Measurements from ENCODE around the gene MAGEB17. TPM values are rescaled to one million over a fixed set of nuclear protein-coding genes. Genes with fewer than 3 reads are reported as not detected.

The MAGEB17 gene
- total RNA-seq, 1 donor from 2014 or later: not detected

GRCh38 chrX:16162391-16162790 is 4.9 kb upstream of the MAGEB17 start:
- no peaks in the 10 kb centered on the region for H3K36me3 ChIP-seq (ENCODE audit: control insufficient read depth, insufficient read depth, low read length)
- H3K4me3 ChIP-seq (ENCODE audit: low read depth, low read length): no peak overlapping the region
- FAIRE-seq: no peak
- no peaks in the 10 kb centered on the region for H3K27me3 ChIP-seq (ENCODE audit: control insufficient read depth, insufficient read depth, low read length)
- no peak for DNase-seq (ENCODE audit: low read depth)
- no peak for TF ChIP-seq CTCF (IDR thresholded peaks at IDR 0.05; ENCODE audit: insufficient read depth, low read length, severe bottlenecking)

- no peak for TF ChIP-seq CTCF (IDR thresholded peaks at IDR 0.05; ENCODE audit: insufficient read depth, low read length, severe bottlenecking)
- Histone ChIP-seq H3K4me3 (ENCODE audit: low read depth, low read length) (no peak overlapping the region), H3K36me3 (ENCODE audit: control insufficient read depth, insufficient read depth, low read length) (no peaks in the 10 kb centered on the region), H3K27me3 (ENCODE audit: control insufficient read depth, insufficient read depth, low read length) (no peaks in the 10 kb centered on the region)
- no peak for DNase-seq (ENCODE audit: low read depth)
- no peak for FAIRE-seq
These were observed 2.5 kb upstream of the MAGEB17 start for GRCh38 chrX:16164748-16165147.

- Histone ChIP-seq H3K4me3 (ENCODE audit: low read depth, low read length) (no peak overlapping the region), H3K36me3 (ENCODE audit: control insufficient read depth, insufficient read depth, low read length) (no peaks in the 10 kb centered on the region), H3K27me3 (ENCODE audit: control insufficient read depth, insufficient read depth, low read length) (no peaks in the 10 kb centered on the region)
- DNase-seq (ENCODE audit: low read depth): no peak
- no peak for FAIRE-seq
- TF ChIP-seq CTCF (IDR thresholded peaks at IDR 0.05; ENCODE audit: insufficient read depth, low read length, severe bottlenecking): no peak
These were observed 3.8 kb downstream of the MAGEB17 start for GRCh38 chrX:16171039-16171438.

- no peaks in the 10 kb centered on the region for H3K36me3 ChIP-seq (ENCODE audit: control insufficient read depth, insufficient read depth, low read length)
- DNase-seq (ENCODE audit: low read depth) (no peak), FAIRE-seq (no peak)
- no peaks in the 10 kb centered on the region for H3K27me3 ChIP-seq (ENCODE audit: control insufficient read depth, insufficient read depth, low read length)
- no peak overlapping the region for H3K4me3 ChIP-seq (ENCODE audit: low read depth, low read length)
- TF ChIP-seq CTCF (IDR thresholded peaks at IDR 0.05; ENCODE audit: insufficient read depth, low read length, severe bottlenecking): no peak
These were observed 4.7 kb downstream of the MAGEB17 start for GRCh38 chrX:16171944-16172343.

GRCh38 chrX:16172391-16172790 is 5.1 kb downstream of the MAGEB17 start:
- no peak for FAIRE-seq
- no peak for DNase-seq (ENCODE audit: low read depth)
- no peaks in the 10 kb centered on the region for H3K27me3 ChIP-seq (ENCODE audit: control insufficient read depth, insufficient read depth, low read length)
- H3K4me3 ChIP-seq (ENCODE audit: low read depth, low read length): no peak overlapping the region
- TF ChIP-seq CTCF (IDR thresholded peaks at IDR 0.05; ENCODE audit: insufficient read depth, low read length, severe bottlenecking): no peak
- H3K36me3 ChIP-seq (ENCODE audit: control insufficient read depth, insufficient read depth, low read length): no peaks in the 10 kb centered on the region

- FAIRE-seq (no peak), DNase-seq (ENCODE audit: low read depth) (no peak)
- Histone ChIP-seq H3K36me3 (ENCODE audit: control insufficient read depth, insufficient read depth, low read length) (no peaks in the 10 kb centered on the region), H3K27me3 (ENCODE audit: control insufficient read depth, insufficient read depth, low read length) (no peaks in the 10 kb centered on the region), H3K4me3 (ENCODE audit: low read depth, low read length) (no peak overlapping the region)
- TF ChIP-seq CTCF (IDR thresholded peaks at IDR 0.05; ENCODE audit: insufficient read depth, low read length, severe bottlenecking): no peak
These were observed 8.2 kb downstream of the MAGEB17 start for GRCh38 chrX:16175329-16176061.

All from bronchial epithelial cell (primary cell).